Vagina (tissue), 2 donors: ENCODE results near the gene CTU2.

ENCODE experiments used
- POLR2A ChIP-seq, 2 donors: fragments of 450-650 bp; IDR thresholded peaks; one replicate each; pipeline ENCODE4 v1.6.1; 2017; ENCODE audit warnings: antibody characterized with exemption in 2 of 2, mild to moderate bottlenecking in 2 of 2, moderate library complexity in 2 of 2
- TF ChIP-seq, protein P1 (sequence below), 3 experiments: fragments of 450-650 bp in 2 of 3; fragments of 200-600 bp in 1 of 3; sonication (generic) in 1 of 3; IDR thresholded peaks; one replicate each; pipeline ENCODE4 v1.5.1; 2017 to 2019; ENCODE audit warnings: antibody characterized with exemption in 3 of 3, mild to moderate bottlenecking in 2 of 3, moderate library complexity in 2 of 3

DNA sequence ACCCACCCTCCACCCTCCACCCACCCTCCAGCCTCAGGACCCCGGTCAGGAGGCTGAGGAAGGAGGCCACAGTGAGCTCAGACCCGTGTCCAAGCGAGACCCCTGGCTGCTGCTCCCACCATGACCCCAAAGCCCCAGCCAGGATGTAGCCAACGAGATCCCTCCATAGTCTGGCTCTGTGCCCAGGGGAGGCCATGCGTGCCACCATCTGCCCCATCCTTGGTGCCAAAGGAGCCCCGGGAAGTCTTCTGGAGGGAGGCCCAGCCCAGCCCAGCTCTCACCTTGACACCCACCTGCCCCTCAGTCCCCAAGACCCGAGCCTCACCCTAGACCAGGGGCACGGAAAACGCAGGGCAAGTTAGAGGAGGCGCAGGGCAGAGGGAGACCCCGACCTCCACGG is 44.6 kb downstream of the CTU2 start:
- no peak for TF ChIP-seq POLR2A (IDR thresholded peaks at IDR 0.05)
- TF ChIP-seq, protein P1, sequence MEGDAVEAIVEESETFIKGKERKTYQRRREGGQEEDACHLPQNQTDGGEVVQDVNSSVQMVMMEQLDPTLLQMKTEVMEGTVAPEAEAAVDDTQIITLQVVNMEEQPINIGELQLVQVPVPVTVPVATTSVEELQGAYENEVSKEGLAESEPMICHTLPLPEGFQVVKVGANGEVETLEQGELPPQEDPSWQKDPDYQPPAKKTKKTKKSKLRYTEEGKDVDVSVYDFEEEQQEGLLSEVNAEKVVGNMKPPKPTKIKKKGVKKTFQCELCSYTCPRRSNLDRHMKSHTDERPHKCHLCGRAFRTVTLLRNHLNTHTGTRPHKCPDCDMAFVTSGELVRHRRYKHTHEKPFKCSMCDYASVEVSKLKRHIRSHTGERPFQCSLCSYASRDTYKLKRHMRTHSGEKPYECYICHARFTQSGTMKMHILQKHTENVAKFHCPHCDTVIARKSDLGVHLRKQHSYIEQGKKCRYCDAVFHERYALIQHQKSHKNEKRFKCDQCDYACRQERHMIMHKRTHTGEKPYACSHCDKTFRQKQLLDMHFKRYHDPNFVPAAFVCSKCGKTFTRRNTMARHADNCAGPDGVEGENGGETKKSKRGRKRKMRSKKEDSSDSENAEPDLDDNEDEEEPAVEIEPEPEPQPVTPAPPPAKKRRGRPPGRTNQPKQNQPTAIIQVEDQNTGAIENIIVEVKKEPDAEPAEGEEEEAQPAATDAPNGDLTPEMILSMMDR (IDR thresholded peaks at IDR 0.05), result no peak
